Heart right ventricle (tissue), 16 donors: ENCODE measurements around the gene PIGX. TPM values are rescaled to one million over a fixed set of nuclear protein-coding genes. Genes with fewer than 3 reads are reported as not detected.

Experiments used
- ATAC-seq, 8 donors: fragments of 200-7000 bp; cut with Tn5 transposase; one replicate each; pipeline ENCODE4 v1.9.1; 2020; ENCODE audit warnings: mild to moderate bottlenecking in 8 of 8, moderate library complexity in 8 of 8, moderate number of reproducible peaks in 1 of 8
- DNase-seq, 2 donors: peaks; one replicate each; pipeline ENCODE4 v3.0.0-alpha.2; 2020
- H3K27ac ChIP-seq, 10 donors: fragments of 200-600 bp; sonication (generic) in 2 of 10; one replicate each; pipeline versions ENCODE4 v1.5.0 to v1.8.0; 2020 to 2022; ENCODE audit warnings: mild to moderate bottlenecking in 3 of 10
- H3K27me3 ChIP-seq, 7 donors: fragments of 200-600 bp; one replicate each; pipeline ENCODE4 v1.8.0; 2021 to 2022; ENCODE audit warnings: mild to moderate bottlenecking in 2 of 7
- H3K36me3 ChIP-seq, 9 donors: fragments of 200-600 bp; sonication (generic) in 1 of 9; one replicate each; pipeline versions ENCODE4 v1.5.0 to v1.8.0; 2020 to 2022; ENCODE audit warnings: mild to moderate bottlenecking in 2 of 9
- H3K4me1 ChIP-seq, 9 donors: fragments of 200-600 bp; sonication (generic) in 1 of 9; one replicate each; pipeline versions ENCODE4 v1.5.0 to v1.8.0; 2020 to 2022; ENCODE audit warnings: mild to moderate bottlenecking in 4 of 9
- H3K4me3 ChIP-seq, 10 donors: fragments of 200-600 bp; sonication (generic) in 2 of 10; one replicate each; pipeline versions ENCODE4 v1.5.0 to v1.8.0; 2020 to 2022; ENCODE audit warnings: mild to moderate bottlenecking in 7 of 10, moderate library complexity in 2 of 10
- H3K9me3 ChIP-seq, 11 donors: fragments of 200-600 bp in 10 of 11; sonication (generic) in 2 of 11; one replicate each; pipeline versions ENCODE4 v1.5.0 to v1.8.0; 2013 to 2022; ENCODE audit warnings: mild to moderate bottlenecking in 2 of 11, control low read depth in 1 of 11, moderate library complexity in 1 of 11
- WGBS, 2 donors: extraction: QIAGEN DNeasy Blood & Tissue Kit; methylation state at CpG; one replicate each; pipeline ENCODE4 v1.1.7; 2013; ENCODE audit warnings: inconsistent platforms in 1 of 2; 5-methylcytosine and 5-hydroxymethylcytosine counted together
- intact Hi-C, 10 donors: fragments of 100-400 bp; cut with DNase I; formaldehyde crosslinking; loops; one replicate each; pipeline versions ENCODE4 v1.11.1 to v1.14.2; 2022
- polyA plus RNA-seq, 2 donors: library from polyadenylated mRNA; stranded (reverse); fragments of 200-250 nt; gene quantifications; one replicate each; pipeline ENCODE4 v1.2.3, GENCODE V29; 2013
- total RNA-seq, 10 donors: library from RNA; stranded (reverse); fragmentation: NEBNext Ultra II Directional in 3 of 10; extraction: Animal tissue kit (Norgen Biotek cat#: 25700) in 3 of 10; gene quantifications; one replicate each; pipeline versions ENCODE4 v1.2.1 to v1.2.4, GENCODE V29; 2021 to 2023
- TF ChIP-seq, protein P1 (sequence below), 9 donors: fragments of 200-600 bp; sonication (generic) in 2 of 9; IDR thresholded peaks; one replicate each; pipeline versions ENCODE4 v1.5.0 to v1.8.0; 2021 to 2022; ENCODE audit warnings: antibody characterized with exemption in 9 of 9, mild to moderate bottlenecking in 5 of 9, moderate library complexity in 1 of 9
- donor health status: Arrhythmogenic right ventricular cardiomyopathy.
- donor health status: ischemic (EF 13 %, LVEDD 7.1; RV severe dilation, severe dysfunction).
- donor health status: healthy with polysubstance abuse.
- donor health status: DM: no; HTN: yes; CAD: no.
- donor health status: DM: no; HTN: no; CAD: no.
- donor health status: ischemic (EF 25% LVEDD 6.9; RV normal size, moderate dysfunction).
- donor health status: ischemic (EF 25% LVEDD 5.7; RV mildly dilated, moderate dysfunction).
- donor health status: healthy.
- donor health status: DM: yes; HTN: yes; CAD: no.
- donor health status: Ischemic cardiomyopathy.
- donor health status: ischemic (EF 35%, LVEDD 5.7; RV mildly dilated, moderate dysfunction).
- donor health status: nonischemic (EF 11% LVEDD 7.7; RV severe dilation, severe dysfunction).
- donor health status: DM: yes; HTN: yes; CAD: no.
- donor health status: PGD.
- donor health status: ischemic (EF 29% LVEDD 5.4; RV normal size, mild dysfunction).
- donor health status: nonischemic (EF 23%, LVEDD 6.1; RV moderate dilation, normal function).

The PIGX gene
- total and polyA plus RNA-seq, 12 donors = 8.3 to 21.9 (median 16.3) TPM

DNA sequence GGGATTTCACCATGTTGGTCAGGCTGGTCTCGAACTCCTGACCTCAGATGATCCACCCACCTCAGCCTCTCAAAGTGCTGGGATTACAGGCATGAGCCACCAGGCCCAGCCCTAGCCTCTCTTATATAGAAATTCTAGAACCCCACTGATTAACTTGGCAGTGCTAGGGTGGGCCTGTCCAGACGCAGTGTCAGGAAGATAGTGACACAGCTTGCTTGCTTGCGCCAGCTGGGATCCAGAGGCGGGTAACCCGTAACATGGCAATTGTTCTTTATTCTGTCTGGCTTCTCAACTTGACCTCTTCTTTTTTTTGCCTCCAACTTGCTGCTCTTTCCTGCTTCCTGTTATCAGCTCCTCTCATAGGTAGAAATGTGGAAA is 16.3 kb upstream of the PIGX start:
- no peak for DNase-seq
- no peak overlapping the region for H3K4me3 ChIP-seq
- WGBS, 2 donors = 87% methylated on average over 5 of the region's 5 CpGs
- H3K36me3 ChIP-seq = no peaks in the 10 kb centered on the region
- peaks cover 0 to 5% (median 0%) of the 10 kb centered on the region in 7 donors for H3K27me3 ChIP-seq
- H3K9me3 ChIP-seq = no peaks in the 10 kb centered on the region
- ATAC-seq = no peak
- TF ChIP-seq, protein P1, sequence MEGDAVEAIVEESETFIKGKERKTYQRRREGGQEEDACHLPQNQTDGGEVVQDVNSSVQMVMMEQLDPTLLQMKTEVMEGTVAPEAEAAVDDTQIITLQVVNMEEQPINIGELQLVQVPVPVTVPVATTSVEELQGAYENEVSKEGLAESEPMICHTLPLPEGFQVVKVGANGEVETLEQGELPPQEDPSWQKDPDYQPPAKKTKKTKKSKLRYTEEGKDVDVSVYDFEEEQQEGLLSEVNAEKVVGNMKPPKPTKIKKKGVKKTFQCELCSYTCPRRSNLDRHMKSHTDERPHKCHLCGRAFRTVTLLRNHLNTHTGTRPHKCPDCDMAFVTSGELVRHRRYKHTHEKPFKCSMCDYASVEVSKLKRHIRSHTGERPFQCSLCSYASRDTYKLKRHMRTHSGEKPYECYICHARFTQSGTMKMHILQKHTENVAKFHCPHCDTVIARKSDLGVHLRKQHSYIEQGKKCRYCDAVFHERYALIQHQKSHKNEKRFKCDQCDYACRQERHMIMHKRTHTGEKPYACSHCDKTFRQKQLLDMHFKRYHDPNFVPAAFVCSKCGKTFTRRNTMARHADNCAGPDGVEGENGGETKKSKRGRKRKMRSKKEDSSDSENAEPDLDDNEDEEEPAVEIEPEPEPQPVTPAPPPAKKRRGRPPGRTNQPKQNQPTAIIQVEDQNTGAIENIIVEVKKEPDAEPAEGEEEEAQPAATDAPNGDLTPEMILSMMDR (IDR thresholded peaks at IDR 0.05) = no peak
- H3K27ac ChIP-seq = no peak overlapping the region
- peaks cover 0 to 24% (median 0%) of the 10 kb centered on the region in 9 donors for H3K4me1 ChIP-seq
- intact Hi-C loops = no loop called here

DNA sequence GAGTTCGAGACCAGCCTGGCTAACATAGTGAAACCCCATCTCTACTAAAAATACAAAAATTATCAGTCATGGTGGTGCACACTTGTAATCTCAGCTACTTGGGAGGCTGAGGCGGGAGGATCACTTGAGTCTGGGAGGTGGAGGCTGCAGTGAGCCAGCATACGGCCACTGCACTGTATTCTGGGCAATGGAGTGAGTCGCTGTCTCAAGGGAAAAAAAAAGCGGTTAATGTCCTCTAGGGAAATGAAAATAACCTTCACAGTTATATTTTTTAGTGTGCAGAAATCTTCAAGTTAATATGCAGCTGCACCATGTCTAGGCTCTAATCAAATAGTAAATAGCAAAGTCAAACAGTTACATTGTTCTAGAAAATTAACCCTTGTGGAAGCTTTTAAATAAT is 14.9 kb upstream of the PIGX start:
- TF ChIP-seq, protein P1 (IDR thresholded peaks at IDR 0.05) = no peak
- ATAC-seq = no peak

DNA sequence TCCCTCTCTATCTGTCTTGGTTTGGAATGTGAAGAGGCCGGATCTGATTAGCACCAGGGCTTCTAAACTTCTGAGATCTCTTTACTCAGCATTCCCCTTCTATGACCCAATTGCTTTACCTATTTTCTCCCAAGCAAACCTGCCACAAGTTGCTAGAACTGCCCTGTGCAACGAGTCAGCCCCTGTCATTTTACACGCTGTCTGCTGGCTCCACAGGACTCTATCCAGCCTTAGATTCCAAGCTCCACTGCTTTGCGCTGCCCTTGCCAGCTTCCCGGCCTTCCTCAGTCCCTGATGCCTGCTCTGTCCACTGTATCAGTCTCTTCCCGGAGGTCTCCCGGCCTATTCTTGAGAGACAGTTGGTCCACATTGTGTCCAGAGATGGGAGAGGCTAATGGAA is 12.4 kb upstream of the PIGX start:
- DNase-seq = no peak
- WGBS, 2 donors = 73 to 80% methylated on average over 7 of the region's 7 CpGs
- ATAC-seq = no peak
- Histone ChIP-seq H3K36me3 (no peaks in the 10 kb centered on the region), H3K4me1 (no peaks in the 10 kb centered on the region), H3K9me3 (no peaks in the 10 kb centered on the region), H3K4me3 (no peak overlapping the region), H3K27ac (no peak overlapping the region), H3K27me3 (no peaks in the 10 kb centered on the region)
- intact Hi-C loops = no loop called here
- TF ChIP-seq, protein P1 (IDR thresholded peaks at IDR 0.05) = no peak

More for the DNA sequence above, 14.9 kb upstream of the PIGX start:
- WGBS, 2 donors = 80 to 85% methylated on average over 5 of the region's 5 CpGs
- intact Hi-C loops = no loop called here
- no peak for DNase-seq
- peaks cover 0 to 5% (median 0%) of the 10 kb centered on the region in 7 donors for H3K27me3 ChIP-seq
- no peak overlapping the region for H3K27ac ChIP-seq
- H3K4me1 ChIP-seq = peaks cover 0 to 14% (median 0%) of the 10 kb centered on the region in 9 donors
- no peaks in the 10 kb centered on the region for H3K9me3 ChIP-seq
- H3K4me3 ChIP-seq = no peak overlapping the region
- H3K36me3 ChIP-seq = no peaks in the 10 kb centered on the region

DNA sequence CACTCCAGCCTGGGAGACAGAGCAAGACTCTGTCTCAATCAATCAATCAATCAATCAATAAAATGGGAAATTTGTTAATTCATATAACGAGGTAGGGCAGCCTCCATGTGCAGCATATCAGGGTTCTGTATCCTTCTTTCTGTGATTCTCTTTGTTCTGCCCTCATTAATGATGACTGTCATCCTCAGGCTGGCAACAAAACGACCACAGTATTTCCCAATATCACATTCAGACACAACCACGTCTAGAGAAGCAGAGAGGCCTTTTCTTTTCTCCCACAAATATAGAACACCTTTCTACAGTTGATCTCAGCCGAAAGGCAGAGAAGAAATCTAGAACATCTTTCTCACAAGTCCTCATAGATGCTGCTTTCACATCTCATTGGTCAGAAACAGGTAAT is 11.4 kb upstream of the PIGX start:
- ATAC-seq (no peak), DNase-seq (no peak)
- Histone ChIP-seq H3K27me3 (no peaks in the 10 kb centered on the region), H3K27ac (no peak overlapping the region), H3K36me3 (no peaks in the 10 kb centered on the region), H3K4me1 (no peaks in the 10 kb centered on the region), H3K9me3 (no peaks in the 10 kb centered on the region), H3K4me3 (no peak overlapping the region)
- intact Hi-C loops = no loop called here
- 82 to 83% methylated on average over 4 of the region's 4 CpGs for WGBS, 2 donors
- TF ChIP-seq, protein P1 (IDR thresholded peaks at IDR 0.05) = no peak
